Measurements from ENCODE around the gene TRAPPC8. TPM values are rescaled to one million over a fixed set of nuclear protein-coding genes. Genes with fewer than 3 reads are reported as not detected.
"Not testable (repeated sequence)": the region's sequence is repeated elsewhere in the genome, so short reads cannot be mapped to it uniquely, and the experiment has no call there.

TRAPPC8 gene
- polyA plus RNA-seq, 1 experiment = 30.9 TPM

- no peak for TF ChIP-seq CTCF (IDR thresholded peaks at IDR 0.05; ENCODE audit: insufficient read depth, low read depth, low read length)
- no peak for DNase-seq (ENCODE audit: low read depth)
- Histone ChIP-seq H3K4me3 (ENCODE audit: low read depth, low read length) (no peak overlapping the region), H3K36me3 (ENCODE audit: control insufficient read depth, insufficient read depth, low read length) (peaks cover 2% of the 10 kb centered on the region; the same call in 1 of the 2 replicates), H3K27me3 (ENCODE audit: control insufficient read depth, insufficient read depth, low read length) (no peaks in the 10 kb centered on the region)
- ChIA-PET POLR2A (no interaction called here), CTCF (interaction anchor here (0.6 to 2.4 kb wide), 2 partner anchors 10 to 125 kb away, joined by 3 to 10 read pairs; no protein-coding TSS in a partner anchor)
These were observed 112.2 kb downstream of the TRAPPC8 start for GRCh38 chr18:31830686-31831085.

- no peak for DNase-seq (ENCODE audit: low read depth)
- no peaks in the 10 kb centered on the region for H3K27me3 ChIP-seq (ENCODE audit: control insufficient read depth, insufficient read depth, low read length)
- POLR2A ChIA-PET = no interaction called here
- TF ChIP-seq CTCF (IDR thresholded peaks at IDR 0.05; ENCODE audit: insufficient read depth, low read depth, low read length) = no peak
- CTCF ChIA-PET = interaction anchor here (1.0 to 2.4 kb wide), 2 partner anchors 8 to 11 kb away, joined by 3 to 10 read pairs; no protein-coding TSS in a partner anchor
- H3K36me3 ChIP-seq (ENCODE audit: control insufficient read depth, insufficient read depth, low read length) = peaks cover 2% of the 10 kb centered on the region; the same call in 1 of the 2 replicates
- no peak overlapping the region for H3K4me3 ChIP-seq (ENCODE audit: low read depth, low read length)
These were observed 114.3 kb downstream of the TRAPPC8 start for GRCh38 chr18:31828613-31829012.

- H3K27me3 ChIP-seq (ENCODE audit: control insufficient read depth, insufficient read depth, low read length); DNase-seq (ENCODE audit: low read depth); POLR2A ChIA-PET; H3K4me3 ChIP-seq (ENCODE audit: low read depth, low read length); H3K36me3 ChIP-seq (ENCODE audit: control insufficient read depth, insufficient read depth, low read length): not testable (repeated sequence)
- CTCF ChIA-PET = interaction anchor here (0.8 kb wide), 1 partner anchor 11 kb away, joined by 5 read pairs; no protein-coding TSS in a partner anchor
These were observed 116.1 kb downstream of the TRAPPC8 start for GRCh38 chr18:31826673-31827325.

- Histone ChIP-seq H3K27me3 (ENCODE audit: control insufficient read depth, insufficient read depth, low read length) (no peaks in the 10 kb centered on the region), H3K36me3 (ENCODE audit: control insufficient read depth, insufficient read depth, low read length) (peaks cover 2% of the 10 kb centered on the region; the same call in 1 of the 2 replicates), H3K4me3 (ENCODE audit: low read depth, low read length) (no peak overlapping the region)
- DNase-seq (ENCODE audit: low read depth) = no peak
- CTCF ChIA-PET = no interaction called here
- POLR2A ChIA-PET = no interaction called here
- TF ChIP-seq CTCF (IDR thresholded peaks at IDR 0.05; ENCODE audit: insufficient read depth, low read depth, low read length) = no peak
These were observed 117.2 kb downstream of the TRAPPC8 start for GRCh38 chr18:31825772-31826171.

- ChIA-PET CTCF (interaction anchor here (1.3 to 2.1 kb wide), 3 partner anchors 8 to 20 kb away, joined by 4 to 10 read pairs (median 4); no protein-coding TSS in a partner anchor), POLR2A (no interaction called here)
- TF ChIP-seq CTCF (IDR thresholded peaks at IDR 0.05; ENCODE audit: insufficient read depth, low read depth, low read length) = no peak
- no peak for DNase-seq (ENCODE audit: low read depth)
- Histone ChIP-seq H3K36me3 (ENCODE audit: control insufficient read depth, insufficient read depth, low read length) (no peaks in the 10 kb centered on the region), H3K4me3 (ENCODE audit: low read depth, low read length) (no peak overlapping the region), H3K27me3 (ENCODE audit: control insufficient read depth, insufficient read depth, low read length) (no peaks in the 10 kb centered on the region)
These were observed 121.3 kb downstream of the TRAPPC8 start for GRCh38 chr18:31821545-31822171.

All from BJ (cell line).